TTC549 (cell line): ENCODE measurements around the gene ABLIM2.

ENCODE experiments used
- FAIRE-seq: peaks from 2 replicates; lab custom pipeline; 2012; peaks lifted over from hg19 to GRCh38; lab: Jason Lieb, UNC

The ABLIM2 gene

GRCh38 chr4:8136972-8137710 lies 21.5 kb downstream of the ABLIM2 start:
- FAIRE-seq = no peak

- FAIRE-seq = no peak
These were observed 22.1 kb downstream of the ABLIM2 start for GRCh38 chr4:8136529-8136928.

GRCh38 chr4:8135666-8136065 lies 22.9 kb downstream of the ABLIM2 start:
- FAIRE-seq = no peak

GRCh38 chr4:8133897-8134563 lies 24.6 kb downstream of the ABLIM2 start:
- no peak for FAIRE-seq

GRCh38 chr4:8132947-8133705 lies 25.5 kb downstream of the ABLIM2 start:
- FAIRE-seq = no peak

GRCh38 chr4:8132400-8132799 lies 26.2 kb downstream of the ABLIM2 start:
- FAIRE-seq = no peak

GRCh38 chr4:8131826-8132225 lies 26.8 kb downstream of the ABLIM2 start:
- no peak for FAIRE-seq

GRCh38 chr4:8131210-8131609 lies 27.4 kb downstream of the ABLIM2 start:
- FAIRE-seq = no peak

- FAIRE-seq = no peak
These were observed 28.1 kb downstream of the ABLIM2 start for GRCh38 chr4:8130346-8131066.

GRCh38 chr4:8129785-8130184 lies 28.8 kb downstream of the ABLIM2 start:
- FAIRE-seq = no peak

- no peak for FAIRE-seq
These were observed 29.5 kb downstream of the ABLIM2 start for GRCh38 chr4:8129136-8129535.

- FAIRE-seq = no peak
These were observed 30.3 kb downstream of the ABLIM2 start for GRCh38 chr4:8128100-8128856.

GRCh38 chr4:8127051-8127826 lies 31.4 kb downstream of the ABLIM2 start:
- FAIRE-seq = no peak

- FAIRE-seq = no peak
These were observed 32.1 kb downstream of the ABLIM2 start for GRCh38 chr4:8126523-8126922.

GRCh38 chr4:8125526-8126056 lies 33.0 kb downstream of the ABLIM2 start:
- FAIRE-seq = no peak

GRCh38 chr4:8123870-8124269 lies 34.7 kb downstream of the ABLIM2 start:
- no peak for FAIRE-seq

- FAIRE-seq = no peak
These were observed 35.2 kb downstream of the ABLIM2 start for GRCh38 chr4:8123389-8123788.

- FAIRE-seq = no peak
These were observed 35.9 kb downstream of the ABLIM2 start for GRCh38 chr4:8122746-8123145.

- no peak for FAIRE-seq
These were observed 37.2 kb downstream of the ABLIM2 start for GRCh38 chr4:8121292-8122015.

- no peak for FAIRE-seq
These were observed 38.1 kb downstream of the ABLIM2 start for GRCh38 chr4:8120501-8120900.
